Fibroblast of the aortic adventitia (primary cell): ENCODE data around the gene COL23A1. TPM values are rescaled to one million over a fixed set of nuclear protein-coding genes. Genes with fewer than 3 reads are reported as not detected.
A peak's percentile ranks its signal among the peaks of the same experiment; 100 is the strongest.

ENCODE experiments used
- DNase-seq: peaks from one replicate; pipeline ENCODE4 v3.0.0-alpha.2; 2010; ENCODE audit warnings: low read depth
- H3K4me3 ChIP-seq: 2 replicates; pipeline ENCODE4 v1.5.1; 2011; ENCODE audit warnings: low read depth, mild to moderate bottlenecking, control low read depth, low read length, moderate library complexity
- total RNA-seq: library from RNA; depleted of rRNA; stranded (reverse); fragments of >200 nt; gene quantifications from 2 replicates; pipeline ENCODE4 v1.2.3, GENCODE V29; 2012; ENCODE audit warnings: low replicate concordance
- TF ChIP-seq, protein P1 (sequence below): IDR thresholded peaks from 2 replicates; pipeline ENCODE4 v1.5.1; 2011; ENCODE audit warnings: mild to moderate bottlenecking, low read length, control low read depth, inconsistent platforms; ENCODE audit not compliant: insufficient read depth

COL23A1 gene
- total RNA-seq, 1 donor = not detected

DNA sequence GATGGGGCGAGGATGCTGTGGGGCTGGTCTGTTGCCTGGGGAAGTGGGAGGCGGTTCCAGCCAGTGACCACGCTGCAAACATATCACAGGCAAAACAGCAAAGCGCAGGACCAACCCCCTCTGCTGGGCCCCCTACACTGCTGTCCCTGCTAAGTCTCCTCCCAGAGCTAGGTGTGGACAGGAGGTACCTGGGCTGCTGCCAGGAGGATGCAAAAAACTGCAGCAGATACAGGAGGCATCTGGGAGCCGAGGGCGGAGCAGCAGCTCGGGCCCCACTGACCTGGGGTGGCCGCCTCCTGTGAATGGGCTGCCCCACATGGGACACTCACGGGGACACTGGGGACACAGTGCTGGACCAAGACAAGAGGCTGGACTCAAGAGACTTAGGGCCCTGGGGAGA lies 309.6 kb downstream of the COL23A1 start:
- no peak overlapping the region for H3K4me3 ChIP-seq
- TF ChIP-seq, protein P1, sequence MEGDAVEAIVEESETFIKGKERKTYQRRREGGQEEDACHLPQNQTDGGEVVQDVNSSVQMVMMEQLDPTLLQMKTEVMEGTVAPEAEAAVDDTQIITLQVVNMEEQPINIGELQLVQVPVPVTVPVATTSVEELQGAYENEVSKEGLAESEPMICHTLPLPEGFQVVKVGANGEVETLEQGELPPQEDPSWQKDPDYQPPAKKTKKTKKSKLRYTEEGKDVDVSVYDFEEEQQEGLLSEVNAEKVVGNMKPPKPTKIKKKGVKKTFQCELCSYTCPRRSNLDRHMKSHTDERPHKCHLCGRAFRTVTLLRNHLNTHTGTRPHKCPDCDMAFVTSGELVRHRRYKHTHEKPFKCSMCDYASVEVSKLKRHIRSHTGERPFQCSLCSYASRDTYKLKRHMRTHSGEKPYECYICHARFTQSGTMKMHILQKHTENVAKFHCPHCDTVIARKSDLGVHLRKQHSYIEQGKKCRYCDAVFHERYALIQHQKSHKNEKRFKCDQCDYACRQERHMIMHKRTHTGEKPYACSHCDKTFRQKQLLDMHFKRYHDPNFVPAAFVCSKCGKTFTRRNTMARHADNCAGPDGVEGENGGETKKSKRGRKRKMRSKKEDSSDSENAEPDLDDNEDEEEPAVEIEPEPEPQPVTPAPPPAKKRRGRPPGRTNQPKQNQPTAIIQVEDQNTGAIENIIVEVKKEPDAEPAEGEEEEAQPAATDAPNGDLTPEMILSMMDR = no peak
- no peak for DNase-seq

DNA sequence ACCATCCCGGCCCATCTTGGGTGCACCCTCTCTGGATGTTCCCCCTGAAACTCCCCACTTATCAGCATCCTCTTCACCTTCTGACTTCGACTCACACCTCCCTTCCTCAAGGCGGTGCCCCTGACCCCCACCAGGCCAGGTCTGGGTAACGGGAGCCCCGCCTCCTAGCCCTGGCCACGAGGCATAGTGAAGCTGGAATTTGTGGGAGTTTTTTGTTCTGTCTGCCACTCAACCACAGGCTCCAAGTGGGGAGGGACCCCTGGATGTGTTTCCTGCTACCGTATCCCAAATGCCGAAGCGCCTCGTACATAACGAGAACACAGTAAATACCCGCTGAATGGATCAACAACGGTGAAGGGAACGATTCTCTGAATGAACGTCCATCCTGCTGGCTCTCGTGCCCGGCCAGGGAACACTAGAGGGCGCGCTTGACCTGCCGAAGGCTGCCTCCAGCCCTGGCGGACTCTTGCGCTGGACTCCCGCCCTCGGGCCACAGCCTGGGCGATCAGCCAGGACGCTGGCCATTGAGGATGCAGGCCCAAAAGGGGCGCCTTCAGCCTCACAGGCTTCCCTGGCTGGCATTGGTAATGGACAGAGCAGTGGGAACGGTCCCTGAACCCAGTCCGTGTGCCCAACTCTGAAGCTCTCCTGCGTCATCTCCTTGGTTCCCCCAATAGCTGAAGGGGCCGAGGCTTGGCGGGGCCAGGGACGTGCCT lies 310.3 kb downstream of the COL23A1 start:
- TF ChIP-seq, protein P1 = peak; percentile 79

DNA sequence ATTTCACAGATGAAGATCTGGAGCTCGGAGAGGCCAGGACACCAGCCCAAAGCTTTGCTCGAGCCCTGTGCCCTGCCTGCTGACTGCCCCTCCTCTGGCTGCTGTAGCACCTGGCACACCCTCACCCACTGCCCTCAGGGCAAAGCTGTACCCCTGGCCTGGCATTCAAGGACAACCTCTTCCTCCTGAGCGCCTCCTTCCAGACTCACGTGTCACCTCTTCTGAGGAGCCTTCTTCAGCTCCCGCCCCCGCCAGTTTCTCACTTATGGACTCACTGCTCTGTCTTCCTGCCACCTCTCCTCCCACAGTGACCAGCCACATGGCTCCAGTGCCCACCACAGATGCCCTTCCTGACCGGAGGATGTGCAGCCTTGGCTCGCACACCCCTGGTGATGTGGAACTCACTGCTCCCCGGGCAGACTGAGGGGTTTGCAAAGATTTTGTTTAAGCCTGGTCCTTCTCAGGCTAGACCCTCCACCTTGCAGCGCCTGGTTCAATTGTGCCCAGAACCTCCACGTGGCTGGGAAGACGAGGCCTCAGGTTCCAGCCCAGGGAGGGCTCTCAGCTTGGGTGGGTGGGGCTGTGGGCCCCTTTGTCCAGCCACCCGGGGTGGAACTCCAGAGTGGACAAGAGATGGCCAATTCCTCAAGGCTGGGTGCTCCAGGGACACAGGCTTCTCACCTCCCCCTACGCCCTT lies 311.0 kb downstream of the COL23A1 start:
- no peak for DNase-seq
- no peak overlapping the region for H3K4me3 ChIP-seq
- TF ChIP-seq, protein P1 = no peak

More for the DNA sequence above, 310.3 kb downstream of the COL23A1 start:
- H3K4me3 ChIP-seq = no peak overlapping the region
- peak; percentile 66 for DNase-seq

DNA sequence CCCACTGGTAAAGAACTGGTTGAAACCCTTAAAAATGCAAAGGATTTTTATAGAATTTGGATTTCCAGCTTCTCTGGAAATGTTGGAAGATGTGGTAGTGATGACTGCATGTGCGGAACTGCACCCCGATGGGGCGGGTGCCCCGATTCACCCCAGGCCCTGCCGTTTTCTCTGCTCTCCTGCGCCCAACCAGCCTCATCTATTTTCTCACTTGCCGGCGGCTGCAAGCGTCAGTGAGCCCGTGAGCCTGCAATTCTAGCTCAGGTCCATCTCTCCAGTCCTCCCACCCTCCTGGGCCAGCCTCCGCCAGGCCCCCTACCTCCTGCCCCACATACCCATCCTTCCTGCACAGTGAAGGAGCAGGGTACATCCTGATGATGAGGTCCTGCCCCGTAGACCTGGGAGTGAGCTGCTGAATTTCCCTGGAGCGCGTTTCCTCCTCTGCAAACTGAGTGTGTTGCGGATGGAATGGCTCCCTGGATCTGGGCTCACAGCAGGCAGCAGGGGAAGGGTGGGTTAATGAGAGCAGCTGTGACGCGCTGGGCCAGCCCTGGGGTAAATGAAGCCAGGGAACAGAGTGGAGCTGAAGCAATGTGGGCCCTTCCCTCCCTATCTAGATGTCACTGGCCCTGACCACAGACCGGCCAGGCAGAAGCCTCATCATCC lies 311.7 kb downstream of the COL23A1 start:
- DNase-seq = no peak
- H3K4me3 ChIP-seq = no peak overlapping the region
- TF ChIP-seq, protein P1 = no peak

DNA sequence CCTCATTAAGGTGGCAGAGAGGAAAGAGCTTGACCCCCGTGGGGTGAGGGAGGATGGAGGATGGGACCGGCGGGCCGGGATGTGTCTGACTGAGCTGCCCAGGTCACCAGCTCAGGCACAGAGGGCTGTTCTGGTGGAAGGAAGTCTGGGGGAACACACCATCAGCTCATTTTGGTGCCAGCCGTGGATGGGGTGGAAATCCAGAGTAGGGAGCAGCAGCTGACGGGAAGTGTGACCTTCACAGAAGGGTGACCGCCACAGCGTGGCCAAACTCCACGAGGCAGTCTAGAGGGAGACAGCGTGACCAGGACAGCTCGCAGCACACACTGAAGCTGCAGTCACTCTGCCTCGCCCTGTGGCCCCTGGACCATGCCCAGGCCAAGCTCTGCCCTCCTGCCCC lies 312.3 kb downstream of the COL23A1 start:
- no peak overlapping the region for H3K4me3 ChIP-seq
- TF ChIP-seq, protein P1 = no peak
- no peak for DNase-seq

DNA sequence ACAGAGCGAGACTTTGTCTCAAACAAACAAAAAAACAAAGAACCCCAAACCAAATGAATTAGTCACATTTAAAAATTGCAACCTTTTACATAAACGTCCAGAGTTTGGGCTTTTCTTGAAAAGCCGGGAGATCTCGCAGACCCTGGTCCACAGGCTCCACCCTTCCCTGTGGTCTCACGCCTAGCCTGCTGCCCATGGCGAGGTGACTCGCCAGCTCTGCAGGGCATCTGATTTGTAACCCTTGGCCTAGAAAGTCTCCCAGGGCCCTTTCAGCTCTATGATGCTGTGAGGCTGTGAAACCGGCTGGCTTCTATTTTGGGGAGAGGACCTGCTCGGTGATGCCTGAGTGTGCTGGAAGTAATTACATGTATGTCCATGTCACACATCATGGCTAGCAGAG lies 312.8 kb downstream of the COL23A1 start:
- DNase-seq = no peak
- TF ChIP-seq, protein P1 = no peak
- H3K4me3 ChIP-seq = no peak overlapping the region
